Measurements from ENCODE around the gene RETREG1.

GRCh38 chr5:16570121-16570815 lies 46.5 kb downstream of the RETREG1 start:
- no peak for TF ChIP-seq CTCF (IDR thresholded peaks at IDR 0.05)
- no peak for TF ChIP-seq POLR2A (IDR thresholded peaks at IDR 0.05)

Measured in testis (tissue), 2 donors.